Esophagus squamous epithelium (tissue), 5 donors: ENCODE results near the gene DNMT3B. TPM values are rescaled to one million over a fixed set of nuclear protein-coding genes. Genes with fewer than 3 reads are reported as not detected.

ENCODE experiments used
- DNase-seq: peaks from one replicate; lab custom pipeline; 2025; lab: John Stamatoyannopoulos, UW
- H3K27ac ChIP-seq, 4 donors: fragments of 200-600 bp; sonication (generic); one replicate each; pipeline ENCODE4 v1.5.1; 2016 to 2019; ENCODE audit warnings: mild to moderate bottlenecking in 1 of 4
- H3K27me3 ChIP-seq, 4 donors: fragments of 200-600 bp; sonication (generic); 1 replicate in 3 of 4; 2 replicates in 1 of 4; pipeline versions ENCODE4 v1.5.1 to v1.6.0; 2017 to 2021; ENCODE audit warnings: antibody characterized with exemption in 1 of 4
- H3K36me3 ChIP-seq, 3 donors: fragments of 200-600 bp; sonication (generic); one replicate each; pipeline ENCODE4 v1.5.1; 2016 to 2019
- H3K4me1 ChIP-seq, 3 donors: fragments of 200-600 bp; sonication (generic); one replicate each; pipeline ENCODE4 v1.5.1; 2017 to 2019
- H3K4me3 ChIP-seq, 4 donors: fragments of 200-600 bp; sonication (generic); 1 replicate in 3 of 4; 2 replicates in 1 of 4; pipeline ENCODE4 v1.5.1; 2016 to 2019; ENCODE audit warnings: mild to moderate bottlenecking in 2 of 4, moderate library complexity in 1 of 4
- H3K9me3 ChIP-seq, 3 donors: fragments of 200-600 bp; sonication (generic); one replicate each; pipeline ENCODE4 v1.5.1; 2016 to 2019
- POLR2A ChIP-seq, 4 donors: fragments of 450-650 bp; IDR thresholded peaks; one replicate each; pipeline ENCODE4 v1.6.1; 2017; ENCODE audit warnings: antibody characterized with exemption in 4 of 4, mild to moderate bottlenecking in 4 of 4, moderate library complexity in 3 of 4
- WGBS, 2 donors: methylation state at CpG; one replicate each; pipeline ENCODE4 v1.1.5; 2018; 5-methylcytosine and 5-hydroxymethylcytosine counted together
- intact Hi-C: fragments of 100-400 bp; cut with DNase I; formaldehyde crosslinking; loops from one replicate; pipeline ENCODE4 v1.15.0; 2022
- total RNA-seq, 4 donors: library from RNA; depleted of rRNA; stranded (reverse); fragments of >200 nt; gene quantifications; one replicate each; pipeline ENCODE4 v1.1.0, GENCODE V29; 2016
- TF ChIP-seq, protein P1 (sequence below), 6 experiments: fragments of 450-650 bp in 4 of 6; fragments of 200-600 bp in 2 of 6; sonication (generic) in 2 of 6; IDR thresholded peaks; one replicate each; pipeline ENCODE4 v1.5.1; 2016 to 2019; ENCODE audit warnings: antibody characterized with exemption in 6 of 6, mild to moderate bottlenecking in 4 of 6, moderate library complexity in 4 of 6
- donor health status: DM: yes; HTN: yes; CAD: no.

The DNMT3B gene
- total RNA-seq, 4 donors from 2014 or later = 0.44 to 2.2 (median 0.72) TPM

DNA sequence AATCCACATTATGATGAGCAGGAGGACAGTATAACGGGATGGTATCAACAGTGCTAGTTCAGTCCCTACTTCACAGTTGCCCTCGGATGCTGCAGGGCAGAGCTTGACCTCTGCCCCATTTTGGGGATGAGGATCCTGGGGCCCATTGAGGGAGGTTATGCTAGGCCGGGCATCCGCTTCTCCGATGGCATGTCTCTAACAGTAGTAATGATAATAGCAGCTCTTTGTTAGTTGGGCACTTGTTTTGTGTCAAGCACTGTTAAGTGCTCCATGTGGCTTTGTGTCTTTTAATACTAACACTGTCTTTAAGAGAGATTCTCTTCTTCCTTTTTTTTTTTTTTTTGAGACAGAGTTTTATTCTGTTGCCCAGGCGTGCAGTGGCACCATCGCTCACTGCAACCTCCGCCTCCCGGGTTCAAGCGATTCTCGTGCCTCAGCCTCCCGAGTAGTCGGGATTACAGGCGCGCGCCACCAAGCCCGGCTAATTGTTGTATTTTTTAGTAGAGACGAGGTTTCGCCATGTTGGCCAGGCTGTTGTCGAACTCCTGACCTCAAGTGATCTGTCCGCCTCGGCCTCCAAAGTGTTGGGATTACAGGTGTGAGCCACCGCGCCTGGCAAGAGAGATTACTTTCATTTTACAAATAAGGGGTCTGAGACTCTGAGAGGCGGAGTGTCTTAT is 58.7 kb downstream of the DNMT3B start:
- Histone ChIP-seq H3K9me3 (no peaks in the 10 kb centered on the region), H3K4me3 (peak overlapping the region; percentile 70 to 99 (median 82)), H3K4me1 (peaks cover 23 to 51% (median 42%) of the 10 kb centered on the region in 3 donors), H3K27ac (peak overlapping the region; percentile 92 to 99 (median 97)), H3K36me3 (peaks cover 0 to 2% (median 0%) of the 10 kb centered on the region in 3 donors), H3K27me3 (no peaks in the 10 kb centered on the region)
- intact Hi-C loops = no loop called here
- DNase-seq = no peak
- no peak for TF ChIP-seq POLR2A (IDR thresholded peaks at IDR 0.05)
- TF ChIP-seq, protein P1, sequence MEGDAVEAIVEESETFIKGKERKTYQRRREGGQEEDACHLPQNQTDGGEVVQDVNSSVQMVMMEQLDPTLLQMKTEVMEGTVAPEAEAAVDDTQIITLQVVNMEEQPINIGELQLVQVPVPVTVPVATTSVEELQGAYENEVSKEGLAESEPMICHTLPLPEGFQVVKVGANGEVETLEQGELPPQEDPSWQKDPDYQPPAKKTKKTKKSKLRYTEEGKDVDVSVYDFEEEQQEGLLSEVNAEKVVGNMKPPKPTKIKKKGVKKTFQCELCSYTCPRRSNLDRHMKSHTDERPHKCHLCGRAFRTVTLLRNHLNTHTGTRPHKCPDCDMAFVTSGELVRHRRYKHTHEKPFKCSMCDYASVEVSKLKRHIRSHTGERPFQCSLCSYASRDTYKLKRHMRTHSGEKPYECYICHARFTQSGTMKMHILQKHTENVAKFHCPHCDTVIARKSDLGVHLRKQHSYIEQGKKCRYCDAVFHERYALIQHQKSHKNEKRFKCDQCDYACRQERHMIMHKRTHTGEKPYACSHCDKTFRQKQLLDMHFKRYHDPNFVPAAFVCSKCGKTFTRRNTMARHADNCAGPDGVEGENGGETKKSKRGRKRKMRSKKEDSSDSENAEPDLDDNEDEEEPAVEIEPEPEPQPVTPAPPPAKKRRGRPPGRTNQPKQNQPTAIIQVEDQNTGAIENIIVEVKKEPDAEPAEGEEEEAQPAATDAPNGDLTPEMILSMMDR (IDR thresholded peaks at IDR 0.05) = no peak
- 64 to 69% methylated on average over 18 to 25 of the region's 25 CpGs for WGBS, 2 donors

DNA sequence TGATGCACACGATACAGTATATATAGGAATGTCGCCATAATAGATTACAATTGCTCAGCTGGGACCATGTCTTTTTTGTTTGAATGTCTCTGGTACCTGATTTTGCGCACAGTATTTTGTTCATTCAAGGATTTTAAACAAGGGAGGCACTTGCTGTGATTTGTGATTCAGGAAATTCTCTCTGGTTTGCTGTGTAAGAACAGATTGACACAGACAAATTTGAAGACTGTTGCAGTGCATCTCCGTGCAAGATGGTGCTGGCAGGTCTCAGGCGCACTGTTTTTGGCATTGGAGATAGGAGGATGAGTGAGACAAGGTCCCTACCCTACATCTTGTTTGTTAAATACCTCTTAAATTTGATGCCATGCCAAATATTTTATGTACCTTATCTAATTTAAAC is 60.0 kb downstream of the DNMT3B start:
- TF ChIP-seq, protein P1 (IDR thresholded peaks at IDR 0.05) = no peak
- no peak for TF ChIP-seq POLR2A (IDR thresholded peaks at IDR 0.05)
- H3K36me3 ChIP-seq = peaks cover 5 to 16% (median 7%) of the 10 kb centered on the region in 3 donors
- no peaks in the 10 kb centered on the region for H3K27me3 ChIP-seq
- peak overlapping the region in 3 of 4 donors; percentile 40 to 69 (median 61) for H3K27ac ChIP-seq
- peaks cover 23 to 51% (median 42%) of the 10 kb centered on the region in 3 donors for H3K4me1 ChIP-seq
- no peaks in the 10 kb centered on the region for H3K9me3 ChIP-seq
- DNase-seq = no peak
- no peak overlapping the region for H3K4me3 ChIP-seq
- WGBS, 2 donors = 73 to 80% methylated on average over 5 of the region's 5 CpGs
- intact Hi-C loops = no loop called here

DNA sequence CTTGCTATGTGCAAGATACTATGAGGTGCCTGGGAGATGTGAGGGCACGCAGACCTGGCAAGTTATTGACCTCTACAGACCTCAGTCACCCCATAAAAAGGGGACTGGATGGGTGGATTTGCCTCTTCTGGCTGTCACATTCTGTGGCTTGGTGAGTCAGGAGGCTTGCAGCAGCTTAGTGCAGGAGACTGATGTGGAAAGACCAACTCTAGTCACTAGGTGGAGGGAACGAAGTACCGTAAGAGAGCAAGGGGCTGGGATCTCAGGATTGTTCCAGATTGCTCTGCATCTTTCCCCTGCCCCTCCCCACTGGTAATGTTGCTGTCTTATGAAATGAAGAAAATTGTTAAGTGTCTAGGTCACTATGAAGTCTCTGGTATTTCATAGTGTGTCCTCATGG is 60.9 kb downstream of the DNMT3B start:
- no peaks in the 10 kb centered on the region for H3K27me3 ChIP-seq
- WGBS, 2 donors = 42 to 66% methylated on average over 2 of the region's 3 CpGs
- no peaks in the 10 kb centered on the region for H3K9me3 ChIP-seq
- H3K36me3 ChIP-seq = peaks cover 5 to 25% (median 12%) of the 10 kb centered on the region in 3 donors
- H3K27ac ChIP-seq = peak overlapping the region; percentile 6 to 69 (median 50)
- intact Hi-C loops = no loop called here
- no peak for DNase-seq
- H3K4me3 ChIP-seq = no peak overlapping the region
- no peak for TF ChIP-seq POLR2A (IDR thresholded peaks at IDR 0.05)
- TF ChIP-seq, protein P1 (IDR thresholded peaks at IDR 0.05) = peak in 1 of 6 experiments; percentile 8
- peaks cover 23 to 60% (median 44%) of the 10 kb centered on the region in 3 donors for H3K4me1 ChIP-seq

DNA sequence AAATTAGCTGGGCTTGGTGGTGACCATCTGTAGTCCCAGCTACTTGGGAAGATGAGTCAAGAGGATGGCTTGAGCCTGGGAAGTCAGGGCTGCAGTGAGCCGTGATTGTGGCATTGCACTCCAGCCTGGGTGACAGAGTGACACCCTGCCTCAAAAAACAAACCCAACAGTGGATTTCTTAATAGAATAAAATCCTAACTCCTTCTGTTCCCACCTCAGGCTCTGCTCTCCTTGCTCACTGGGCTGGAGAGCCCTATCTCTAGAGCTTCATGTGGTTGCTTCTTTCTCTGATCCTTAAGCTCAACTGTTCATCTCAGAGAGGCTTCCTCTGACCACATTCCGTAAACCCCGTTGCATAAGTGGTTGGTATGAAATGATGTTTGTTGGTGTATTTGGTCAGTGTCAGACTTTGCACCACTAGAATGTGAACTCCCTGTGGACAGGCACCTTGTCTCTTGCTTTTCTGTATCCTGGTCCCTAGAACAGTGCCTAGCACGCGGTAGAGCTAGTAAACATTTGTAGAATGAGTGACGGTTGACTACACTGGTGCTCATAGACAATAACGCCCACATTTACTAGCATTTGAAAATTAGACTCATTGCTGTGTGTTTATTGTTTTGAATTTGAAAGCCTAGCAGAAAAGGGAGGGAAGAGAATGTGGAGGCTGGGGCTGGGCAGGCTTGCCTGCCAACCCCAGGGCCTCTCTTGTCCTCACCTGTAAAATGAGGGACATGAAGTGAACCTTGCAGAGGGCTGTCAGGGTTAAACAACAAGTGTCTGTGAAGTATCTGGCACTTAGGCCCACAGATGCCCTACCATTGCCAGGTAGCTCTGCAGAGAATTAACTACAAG is 61.8 kb downstream of the DNMT3B start:
- Histone ChIP-seq H3K36me3 (peaks cover 5 to 34% (median 12%) of the 10 kb centered on the region in 3 donors), H3K4me3 (no peak overlapping the region), H3K27ac (peak overlapping the region; percentile 6 to 69 (median 50)), H3K27me3 (no peaks in the 10 kb centered on the region), H3K9me3 (no peaks in the 10 kb centered on the region), H3K4me1 (peaks cover 23 to 69% (median 49%) of the 10 kb centered on the region in 3 donors)
- 77 to 78% methylated on average over 5 to 7 of the region's 7 CpGs for WGBS, 2 donors
- intact Hi-C loops = no loop called here
- DNase-seq = no peak
- no peak for TF ChIP-seq POLR2A (IDR thresholded peaks at IDR 0.05)
- TF ChIP-seq, protein P1 (IDR thresholded peaks at IDR 0.05) = no peak
